HCT116 (cell line): Measurements from ENCODE around the gene LRP4.
A peak's percentile ranks its signal among the peaks of the same experiment; 100 is the strongest.

Experiments used
- EZH2phosphoT487 ChIP-seq: fragments of 200-600 bp; IDR thresholded peaks from 2 replicates; pipeline ENCODE4 v1.6.1; 2018; ENCODE audit warnings: antibody characterized with exemption, borderline replicate concordance
- FOSL1 ChIP-seq: IDR thresholded peaks from 2 replicates; pipeline ENCODE4 v1.6.1; 2012; ENCODE audit warnings: low read depth
- JUND ChIP-seq: IDR thresholded peaks from 2 replicates; pipeline ENCODE4 v1.6.1; 2012
- POLR2A ChIP-seq: IDR thresholded peaks from 2 replicates; pipeline ENCODE4 v1.7.0; 2011; ENCODE audit warnings: borderline replicate concordance; ENCODE audit not compliant: insufficient read depth, insufficient read length; ENCODE audit errors: extremely low read depth
- POLR2AphosphoS5 ChIP-seq: IDR thresholded peaks from 2 replicates; pipeline ENCODE4 v1.6.1; 2011; ENCODE audit warnings: mild to moderate bottlenecking, low read depth, low read length, moderate library complexity
- SIN3A ChIP-seq: IDR thresholded peaks from 2 replicates; pipeline ENCODE4 v1.6.1; 2012; ENCODE audit warnings: low read depth
- SRF ChIP-seq: IDR thresholded peaks from 2 replicates; pipeline ENCODE4 v1.6.1; 2012; ENCODE audit warnings: low read depth
- TF ChIP-seq, protein P1 (sequence below): IDR thresholded peaks from 2 replicates; pipeline ENCODE4 v1.6.1; 2012
- TF ChIP-seq, protein P2 (sequence below): IDR thresholded peaks from 2 replicates; pipeline ENCODE4 v1.6.1; 2012; ENCODE audit warnings: low read depth
- TF ChIP-seq, protein P3 (sequence below), 3 experiments: fragments of 200-600 bp in 1 of 3; sonication (generic) in 1 of 3; IDR thresholded peaks in 2 of 3; conservative IDR thresholded peaks in 1 of 3; 2 replicates each; pipeline ENCODE4 v1.5.1; 2012 to 2017; ENCODE audit warnings: low read depth in 2 of 3, low read length in 2 of 3, antibody characterized with exemption in 1 of 3, borderline replicate concordance in 1 of 3, control low read depth in 1 of 3, mild to moderate bottlenecking in 1 of 3, mixed read lengths in 1 of 3, mixed run types in 1 of 3, moderate library complexity in 1 of 3; ENCODE audit not compliant: insufficient read depth in 1 of 3
- TF ChIP-seq, protein P4 (sequence below): IDR thresholded peaks from 2 replicates; pipeline ENCODE4 v1.6.1; 2011; ENCODE audit warnings: mild to moderate bottlenecking, low read length, moderate library complexity; ENCODE audit not compliant: insufficient replicate concordance; ENCODE audit errors: extremely low read depth

DNA sequence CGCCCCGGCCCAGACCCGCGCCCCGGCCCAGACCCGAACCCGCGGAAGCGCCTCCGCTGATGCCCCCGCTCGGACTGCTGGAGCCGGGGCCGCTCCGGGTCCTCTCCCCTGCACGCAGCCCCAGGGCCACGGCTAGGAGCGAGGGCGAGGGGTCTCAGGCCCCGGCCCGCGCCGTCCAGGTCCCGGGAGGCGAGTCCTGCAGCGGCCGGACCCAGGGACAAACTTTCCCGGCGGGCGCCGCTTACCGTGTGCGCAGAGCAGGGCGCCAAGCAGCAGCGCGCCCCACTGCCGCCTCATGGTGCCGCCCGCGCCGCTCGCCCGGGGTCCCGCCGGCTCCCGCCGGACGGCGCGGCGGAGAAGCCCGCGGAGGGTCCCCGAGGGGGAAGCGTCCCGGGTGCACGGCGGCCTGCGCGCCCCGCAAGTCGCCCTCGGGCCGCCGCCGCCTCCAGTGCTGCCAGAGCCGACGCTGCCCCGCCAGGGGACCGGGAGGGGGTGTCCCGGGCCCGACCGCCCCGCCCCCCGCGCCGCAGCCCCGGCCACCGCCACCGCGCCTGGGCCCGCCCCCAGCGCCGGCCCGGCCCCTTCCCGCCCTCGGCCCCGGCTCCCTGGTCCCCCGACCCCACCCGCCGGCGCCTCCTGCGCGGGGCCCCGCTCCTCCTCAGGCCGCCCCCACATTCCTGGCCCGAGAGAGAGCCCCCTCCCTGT is at the start of gene LRP4:
- TF ChIP-seq POLR2A (no peak), EZH2phosphoT487 (no peak), SRF (no peak), FOSL1 (no peak), SIN3A (no peak), JUND (no peak), POLR2AphosphoS5 (peak; percentile 50)
- TF ChIP-seq, protein P1, sequence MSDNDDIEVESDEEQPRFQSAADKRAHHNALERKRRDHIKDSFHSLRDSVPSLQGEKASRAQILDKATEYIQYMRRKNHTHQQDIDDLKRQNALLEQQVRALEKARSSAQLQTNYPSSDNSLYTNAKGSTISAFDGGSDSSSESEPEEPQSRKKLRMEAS: no peak
- TF ChIP-seq, protein P2, sequence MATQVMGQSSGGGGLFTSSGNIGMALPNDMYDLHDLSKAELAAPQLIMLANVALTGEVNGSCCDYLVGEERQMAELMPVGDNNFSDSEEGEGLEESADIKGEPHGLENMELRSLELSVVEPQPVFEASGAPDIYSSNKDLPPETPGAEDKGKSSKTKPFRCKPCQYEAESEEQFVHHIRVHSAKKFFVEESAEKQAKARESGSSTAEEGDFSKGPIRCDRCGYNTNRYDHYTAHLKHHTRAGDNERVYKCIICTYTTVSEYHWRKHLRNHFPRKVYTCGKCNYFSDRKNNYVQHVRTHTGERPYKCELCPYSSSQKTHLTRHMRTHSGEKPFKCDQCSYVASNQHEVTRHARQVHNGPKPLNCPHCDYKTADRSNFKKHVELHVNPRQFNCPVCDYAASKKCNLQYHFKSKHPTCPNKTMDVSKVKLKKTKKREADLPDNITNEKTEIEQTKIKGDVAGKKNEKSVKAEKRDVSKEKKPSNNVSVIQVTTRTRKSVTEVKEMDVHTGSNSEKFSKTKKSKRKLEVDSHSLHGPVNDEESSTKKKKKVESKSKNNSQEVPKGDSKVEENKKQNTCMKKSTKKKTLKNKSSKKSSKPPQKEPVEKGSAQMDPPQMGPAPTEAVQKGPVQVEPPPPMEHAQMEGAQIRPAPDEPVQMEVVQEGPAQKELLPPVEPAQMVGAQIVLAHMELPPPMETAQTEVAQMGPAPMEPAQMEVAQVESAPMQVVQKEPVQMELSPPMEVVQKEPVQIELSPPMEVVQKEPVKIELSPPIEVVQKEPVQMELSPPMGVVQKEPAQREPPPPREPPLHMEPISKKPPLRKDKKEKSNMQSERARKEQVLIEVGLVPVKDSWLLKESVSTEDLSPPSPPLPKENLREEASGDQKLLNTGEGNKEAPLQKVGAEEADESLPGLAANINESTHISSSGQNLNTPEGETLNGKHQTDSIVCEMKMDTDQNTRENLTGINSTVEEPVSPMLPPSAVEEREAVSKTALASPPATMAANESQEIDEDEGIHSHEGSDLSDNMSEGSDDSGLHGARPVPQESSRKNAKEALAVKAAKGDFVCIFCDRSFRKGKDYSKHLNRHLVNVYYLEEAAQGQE: no peak
- TF ChIP-seq, protein P3, sequence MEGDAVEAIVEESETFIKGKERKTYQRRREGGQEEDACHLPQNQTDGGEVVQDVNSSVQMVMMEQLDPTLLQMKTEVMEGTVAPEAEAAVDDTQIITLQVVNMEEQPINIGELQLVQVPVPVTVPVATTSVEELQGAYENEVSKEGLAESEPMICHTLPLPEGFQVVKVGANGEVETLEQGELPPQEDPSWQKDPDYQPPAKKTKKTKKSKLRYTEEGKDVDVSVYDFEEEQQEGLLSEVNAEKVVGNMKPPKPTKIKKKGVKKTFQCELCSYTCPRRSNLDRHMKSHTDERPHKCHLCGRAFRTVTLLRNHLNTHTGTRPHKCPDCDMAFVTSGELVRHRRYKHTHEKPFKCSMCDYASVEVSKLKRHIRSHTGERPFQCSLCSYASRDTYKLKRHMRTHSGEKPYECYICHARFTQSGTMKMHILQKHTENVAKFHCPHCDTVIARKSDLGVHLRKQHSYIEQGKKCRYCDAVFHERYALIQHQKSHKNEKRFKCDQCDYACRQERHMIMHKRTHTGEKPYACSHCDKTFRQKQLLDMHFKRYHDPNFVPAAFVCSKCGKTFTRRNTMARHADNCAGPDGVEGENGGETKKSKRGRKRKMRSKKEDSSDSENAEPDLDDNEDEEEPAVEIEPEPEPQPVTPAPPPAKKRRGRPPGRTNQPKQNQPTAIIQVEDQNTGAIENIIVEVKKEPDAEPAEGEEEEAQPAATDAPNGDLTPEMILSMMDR (IDR thresholded peaks at IDR 0.05 in 2 of 3, conservative IDR thresholded peaks at IDR 0.05 in 1 of 3; ENCODE audit: borderline replicate concordance in 1 of 3, insufficient read depth in 1 of 3, low read depth in 2 of 3, low read length in 2 of 3): no peak
- TF ChIP-seq, protein P4, sequence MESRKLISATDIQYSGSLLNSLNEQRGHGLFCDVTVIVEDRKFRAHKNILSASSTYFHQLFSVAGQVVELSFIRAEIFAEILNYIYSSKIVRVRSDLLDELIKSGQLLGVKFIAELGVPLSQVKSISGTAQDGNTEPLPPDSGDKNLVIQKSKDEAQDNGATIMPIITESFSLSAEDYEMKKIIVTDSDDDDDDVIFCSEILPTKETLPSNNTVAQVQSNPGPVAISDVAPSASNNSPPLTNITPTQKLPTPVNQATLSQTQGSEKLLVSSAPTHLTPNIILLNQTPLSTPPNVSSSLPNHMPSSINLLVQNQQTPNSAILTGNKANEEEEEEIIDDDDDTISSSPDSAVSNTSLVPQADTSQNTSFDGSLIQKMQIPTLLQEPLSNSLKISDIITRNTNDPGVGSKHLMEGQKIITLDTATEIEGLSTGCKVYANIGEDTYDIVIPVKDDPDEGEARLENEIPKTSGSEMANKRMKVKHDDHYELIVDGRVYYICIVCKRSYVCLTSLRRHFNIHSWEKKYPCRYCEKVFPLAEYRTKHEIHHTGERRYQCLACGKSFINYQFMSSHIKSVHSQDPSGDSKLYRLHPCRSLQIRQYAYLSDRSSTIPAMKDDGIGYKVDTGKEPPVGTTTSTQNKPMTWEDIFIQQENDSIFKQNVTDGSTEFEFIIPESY: no peak
